Uterus (tissue), 2 donors: Measurements from ENCODE around the gene CCDC120.

Experiments used
- CTCF ChIP-seq, 4 experiments: fragments of 200-600 bp in 2 of 4; fragments of 450-650 bp in 2 of 4; sonication (generic) in 2 of 4; IDR thresholded peaks; one replicate each; pipeline ENCODE4 v1.5.1; 2016 to 2019; ENCODE audit warnings: antibody characterized with exemption in 4 of 4, mild to moderate bottlenecking in 2 of 4, moderate library complexity in 1 of 4
- POLR2A ChIP-seq, 2 donors: fragments of 450-650 bp; IDR thresholded peaks; one replicate each; pipeline ENCODE4 v1.6.1; 2016; ENCODE audit warnings: antibody characterized with exemption in 2 of 2, mild to moderate bottlenecking in 1 of 2, moderate library complexity in 1 of 2

- TF ChIP-seq CTCF (IDR thresholded peaks at IDR 0.05) (no peak), POLR2A (IDR thresholded peaks at IDR 0.05) (no peak)
Observed at GRCh38 chrX:49061916-49062315, 3.1 kb downstream of the CCDC120 start.
